Subcutaneous abdominal adipose tissue (tissue), 5 donors: Measurements from ENCODE around the gene NT5DC2.

Experiments used
- H3K27ac ChIP-seq: one replicate; pipeline ENCODE4 v1.7.0; 2013; ENCODE audit warnings: low read depth, mild to moderate bottlenecking, inconsistent platforms, low read length, moderate library complexity
- H3K27me3 ChIP-seq, 5 donors: one replicate each; pipeline ENCODE4 v1.7.0; 2013; ENCODE audit warnings: low read length in 5 of 5, inconsistent platforms in 1 of 5; ENCODE audit not compliant: control insufficient read depth in 5 of 5, insufficient read depth in 4 of 5
- H3K36me3 ChIP-seq, 5 donors: one replicate each; pipeline ENCODE4 v1.7.0; 2013; ENCODE audit warnings: low read length in 5 of 5; ENCODE audit not compliant: control insufficient read depth in 5 of 5, insufficient read depth in 5 of 5
- H3K4me1 ChIP-seq, 5 donors: one replicate each; pipeline ENCODE4 v1.7.0; 2013; ENCODE audit warnings: low read length in 5 of 5, mild to moderate bottlenecking in 3 of 5, moderate library complexity in 1 of 5; ENCODE audit not compliant: control insufficient read depth in 5 of 5, insufficient read depth in 5 of 5
- H3K4me3 ChIP-seq, 5 donors: one replicate each; pipeline ENCODE4 v1.7.0; 2013; ENCODE audit warnings: low read length in 5 of 5, low read depth in 1 of 5
- H3K9ac ChIP-seq, 5 donors: one replicate each; pipeline ENCODE4 v1.7.0; 2013; ENCODE audit warnings: low read length in 5 of 5, mild to moderate bottlenecking in 4 of 5, moderate library complexity in 3 of 5
- H3K9me3 ChIP-seq, 5 donors: one replicate each; pipeline ENCODE4 v1.7.0; 2013; ENCODE audit warnings: low read length in 5 of 5; ENCODE audit not compliant: control insufficient read depth in 5 of 5
- donor health status: healthy.
- donor health status: healthy.
- donor health status: healthy.
- donor health status: healthy.
- donor health status: healthy.

NT5DC2 gene

DNA sequence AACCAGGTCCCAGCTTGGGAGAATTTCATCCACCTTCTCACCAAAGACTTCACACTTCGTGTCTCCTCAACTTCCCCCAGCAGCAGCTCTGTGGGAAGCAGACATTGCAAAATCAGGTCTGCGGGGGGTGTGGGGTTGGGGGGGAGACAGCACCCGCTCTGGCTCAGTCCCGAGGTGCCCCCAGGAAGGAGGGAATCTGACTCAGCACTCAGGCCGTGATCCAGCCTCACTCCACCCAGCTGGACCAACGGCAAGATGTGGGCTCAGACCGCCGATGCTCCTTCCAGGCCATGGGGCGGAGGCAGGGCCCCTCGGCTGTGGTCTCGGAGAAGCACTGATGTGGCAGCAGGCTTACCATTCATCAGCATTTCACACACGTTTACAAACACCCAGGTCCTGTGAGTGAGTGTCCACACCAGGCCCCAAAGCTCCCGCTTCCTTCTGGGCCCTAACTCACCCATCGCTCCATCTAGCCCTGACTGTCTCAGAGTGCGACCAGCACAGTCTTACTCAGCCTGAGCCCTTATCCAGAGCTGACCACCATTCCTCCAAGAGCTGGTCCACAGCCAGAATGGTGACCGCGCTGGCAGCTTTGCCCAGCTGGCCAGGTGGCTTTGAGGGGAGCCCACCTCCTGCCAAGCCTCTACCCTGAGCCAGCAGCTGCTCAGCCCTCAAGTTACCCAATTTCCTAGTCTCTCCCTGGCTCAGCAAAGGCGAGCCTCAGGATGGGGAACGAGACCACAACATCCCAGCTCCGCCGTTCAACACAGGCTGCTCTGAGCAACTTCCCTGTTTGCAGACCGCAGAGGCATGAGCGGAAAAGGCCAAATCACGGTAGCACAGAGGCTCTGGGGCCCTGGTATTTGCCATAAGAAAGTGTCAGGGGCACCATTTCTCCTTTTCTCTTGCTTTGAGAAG lies 35.3 kb downstream of the NT5DC2 start:
- Histone ChIP-seq H3K4me1 (peaks cover 3 to 70% (median 47%) of the 10 kb centered on the region in 5 donors), H3K9ac (no peak overlapping the region), H3K36me3 (peaks cover 0 to 21% (median 7%) of the 10 kb centered on the region in 5 donors), H3K9me3 (no peaks in the 10 kb centered on the region), H3K4me3 (peak overlapping the region in 1 of 5 donors; percentile 13), H3K27me3 (no peaks in the 10 kb centered on the region), H3K27ac (no peak overlapping the region)

DNA sequence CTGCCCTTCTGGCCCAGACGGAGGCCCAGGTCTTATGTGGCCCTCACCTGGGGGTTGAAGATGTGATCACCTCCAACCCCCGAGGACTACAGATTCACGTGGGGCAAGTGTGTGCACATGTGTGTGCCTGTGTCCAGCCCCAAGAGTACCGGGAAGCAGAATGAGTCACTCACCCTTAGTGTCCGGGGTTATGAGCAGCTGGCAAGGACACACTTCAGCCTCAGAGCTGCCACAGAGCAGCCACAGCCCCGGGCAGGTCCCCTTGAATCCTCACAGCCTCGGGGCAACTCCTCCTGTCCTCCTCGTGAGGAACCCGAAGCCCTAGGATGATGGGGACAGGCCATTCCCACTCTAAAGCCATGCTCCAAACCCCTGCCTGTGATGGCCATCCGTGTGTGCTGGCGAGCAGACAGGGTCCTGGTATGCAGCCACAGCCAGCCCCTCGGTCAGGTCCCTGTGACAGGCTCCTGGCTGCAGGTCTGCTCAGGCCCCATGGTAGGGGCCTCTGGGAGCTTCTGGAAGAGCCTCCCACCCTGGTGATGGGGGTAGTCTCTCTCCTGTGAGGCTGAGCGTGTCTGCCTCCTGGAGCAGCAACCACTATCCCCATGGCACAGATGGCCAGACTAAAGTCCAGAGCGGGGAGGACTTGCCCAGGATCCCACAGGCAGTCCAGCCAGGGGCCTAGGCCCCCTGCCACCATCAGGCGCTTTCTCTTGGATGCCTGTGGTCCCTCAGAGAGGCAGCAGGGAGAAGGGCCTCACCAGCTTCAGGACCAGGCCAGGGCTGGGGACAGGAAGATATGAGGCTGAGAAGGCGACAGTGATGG lies 37.7 kb downstream of the NT5DC2 start:
- H3K27ac ChIP-seq: peak overlapping the region; percentile 78

DNA sequence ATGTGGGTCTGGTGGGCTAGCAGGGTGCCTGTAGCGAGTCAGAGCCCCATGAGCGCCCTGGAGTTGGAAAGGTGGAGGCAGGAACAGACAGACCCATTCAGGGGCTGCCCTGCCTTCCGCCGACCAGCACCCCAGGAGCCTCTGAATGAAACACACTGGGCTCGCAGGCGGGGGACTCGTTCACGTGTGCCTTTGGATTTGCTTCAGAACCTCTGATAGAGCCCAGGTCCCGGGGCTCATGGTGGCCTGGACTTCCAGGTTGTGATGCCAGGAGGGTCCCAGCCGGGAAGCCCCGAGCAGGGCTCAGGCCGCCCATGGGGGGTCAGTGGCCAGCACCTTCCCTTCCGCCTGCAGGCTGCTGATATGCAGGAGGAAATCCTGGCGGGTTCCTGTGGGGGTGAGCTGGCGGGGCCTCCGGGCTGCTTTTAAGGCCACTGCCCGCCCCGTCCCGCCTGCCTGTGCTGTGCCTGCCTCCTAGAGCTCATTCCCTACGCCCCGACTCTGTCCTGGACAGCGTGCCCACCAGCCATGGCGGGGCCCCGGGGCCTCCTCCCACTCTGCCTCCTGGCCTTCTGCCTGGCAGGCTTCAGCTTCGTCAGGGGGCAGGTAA lies 38.7 kb downstream of the NT5DC2 start, which contains the start of gene STAB1:
Gene STAB1 (plus strand): TSS at position 453 of the 610 bp plus-strand sequence. CDS start 76 bp downstream, at position 529.
- H3K27ac ChIP-seq: peak within 1 kb of the TSS; percentile 78
- peak within 1 kb of the TSS; percentile 46 to 69 (median 63) for H3K4me3 ChIP-seq
- H3K9me3 ChIP-seq: no peaks in the 10 kb centered on the region
- H3K36me3 ChIP-seq: peaks cover 0 to 37% (median 32%) of the 10 kb centered on the region in 5 donors
- peaks cover 14 to 91% (median 75%) of the 10 kb centered on the region in 5 donors for H3K4me1 ChIP-seq
- no peaks in the 10 kb centered on the region for H3K27me3 ChIP-seq
- H3K9ac ChIP-seq: peak within 1 kb of the TSS in 4 of 5 donors; percentile 29 to 83 (median 72)

More for the DNA sequence above, 37.7 kb downstream of the NT5DC2 start:
- Histone ChIP-seq H3K9me3 (no peaks in the 10 kb centered on the region), H3K27me3 (no peaks in the 10 kb centered on the region), H3K4me3 (peak overlapping the region; percentile 46 to 69 (median 63)), H3K36me3 (peaks cover 0 to 27% (median 22%) of the 10 kb centered on the region in 5 donors), H3K4me1 (peaks cover 10 to 91% (median 71%) of the 10 kb centered on the region in 5 donors), H3K9ac (peak overlapping the region in 4 of 5 donors; percentile 29 to 83 (median 72))

DNA sequence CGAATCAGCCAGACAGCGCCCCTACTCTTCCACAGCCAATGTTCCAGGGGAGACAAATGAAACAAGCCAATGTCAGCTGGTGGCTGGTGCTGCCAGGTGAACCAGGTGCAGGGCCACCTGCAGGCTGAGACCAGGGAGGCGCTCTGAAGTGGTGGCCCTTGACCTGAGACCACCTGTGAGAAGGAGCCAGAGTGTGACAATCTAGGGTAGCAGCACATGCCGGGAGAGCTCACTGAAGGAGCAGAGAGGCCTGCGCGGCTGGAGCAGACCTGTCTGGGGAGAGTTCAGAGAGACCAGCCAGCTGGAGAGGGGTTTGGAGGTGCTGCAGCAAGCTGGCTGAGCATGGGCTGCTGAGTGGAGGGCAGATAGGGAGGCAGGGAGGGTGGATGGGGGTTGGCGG lies 39.2 kb downstream of the NT5DC2 start:
- peaks cover 15 to 95% (median 78%) of the 10 kb centered on the region in 5 donors for H3K4me1 ChIP-seq
- peak overlapping the region; percentile 78 for H3K27ac ChIP-seq
- H3K9me3 ChIP-seq: no peaks in the 10 kb centered on the region
- H3K9ac ChIP-seq: peak overlapping the region in 2 of 5 donors; percentile 20 to 59
- H3K27me3 ChIP-seq: no peaks in the 10 kb centered on the region
- H3K4me3 ChIP-seq: peak overlapping the region in 2 of 5 donors; percentile 63 to 69
- H3K36me3 ChIP-seq: peaks cover 0 to 42% (median 38%) of the 10 kb centered on the region in 5 donors

DNA sequence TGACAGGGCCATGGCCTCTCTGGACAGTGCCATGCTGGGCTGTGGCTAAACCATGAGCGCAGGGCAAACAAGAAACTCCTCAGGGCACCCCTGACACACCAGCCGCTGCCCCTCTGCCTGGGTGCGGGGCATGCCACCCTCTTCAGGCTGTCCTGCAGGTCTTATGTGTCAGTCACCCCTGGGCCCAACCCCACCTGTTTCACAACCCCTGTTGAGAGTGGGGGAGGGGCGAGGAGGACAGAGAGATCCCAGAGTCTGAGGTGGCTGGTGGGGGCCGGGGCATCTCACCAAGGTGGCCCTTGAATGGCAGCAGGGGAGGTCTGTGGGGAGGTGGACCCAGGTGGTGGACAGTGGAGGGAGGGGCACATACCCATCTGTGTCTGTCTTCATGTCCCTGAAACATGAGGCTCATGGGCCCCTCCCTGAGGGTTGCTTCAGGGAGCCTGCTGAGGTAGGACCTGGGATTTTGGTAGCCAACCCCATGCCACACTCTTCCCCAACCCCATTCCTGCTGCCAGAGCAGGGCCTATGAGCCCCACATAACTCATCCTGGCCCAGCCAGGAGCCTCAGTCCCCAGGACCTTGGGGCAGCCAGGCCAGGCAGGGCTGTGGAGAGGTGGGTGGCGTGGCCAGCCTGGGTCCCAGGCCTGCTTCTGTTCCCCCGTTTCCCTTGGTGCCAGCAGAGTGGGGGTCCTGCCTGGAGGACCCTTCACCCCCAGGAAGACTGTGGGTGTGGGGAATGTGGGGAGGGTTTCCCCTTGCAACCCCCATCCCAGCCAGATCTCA lies 40.2 kb downstream of the NT5DC2 start:
- Histone ChIP-seq H3K27me3 (no peaks in the 10 kb centered on the region), H3K4me3 (no peak overlapping the region), H3K9me3 (no peaks in the 10 kb centered on the region), H3K36me3 (peaks cover 0 to 52% (median 46%) of the 10 kb centered on the region in 5 donors), H3K4me1 (peaks cover 15 to 90% (median 77%) of the 10 kb centered on the region in 5 donors), H3K27ac (no peak overlapping the region), H3K9ac (no peak overlapping the region)

- H3K9ac ChIP-seq: no peak overlapping the region
- no peaks in the 10 kb centered on the region for H3K27me3 ChIP-seq
- H3K36me3 ChIP-seq: peaks cover 0 to 65% (median 60%) of the 10 kb centered on the region in 5 donors
- H3K27ac ChIP-seq: no peak overlapping the region
- no peak overlapping the region for H3K4me3 ChIP-seq
- peaks cover 15 to 78% (median 68%) of the 10 kb centered on the region in 5 donors for H3K4me1 ChIP-seq
- H3K9me3 ChIP-seq: no peaks in the 10 kb centered on the region
Observed at GRCh38 chr3:52492059-52492458, 41.6 kb downstream of the NT5DC2 start.

GRCh38 chr3:52490939-52491526 lies 42.6 kb downstream of the NT5DC2 start:
- H3K36me3 ChIP-seq: peaks cover 0 to 76% (median 70%) of the 10 kb centered on the region in 5 donors
- no peaks in the 10 kb centered on the region for H3K9me3 ChIP-seq
- peaks cover 15 to 68% (median 62%) of the 10 kb centered on the region in 5 donors for H3K4me1 ChIP-seq
- H3K9ac ChIP-seq: peak overlapping the region in 2 of 5 donors; percentile 15 to 44
- H3K27me3 ChIP-seq: no peaks in the 10 kb centered on the region
- peak overlapping the region; percentile 60 for H3K27ac ChIP-seq
- H3K4me3 ChIP-seq: peak overlapping the region in 2 of 5 donors; percentile 16 to 21

GRCh38 chr3:52490035-52490938 lies 43.4 kb downstream of the NT5DC2 start:
- H3K27me3 ChIP-seq: no peaks in the 10 kb centered on the region
- peak overlapping the region in 1 of 5 donors; percentile 11 for H3K4me3 ChIP-seq
- H3K9ac ChIP-seq: no peak overlapping the region
- peaks cover 0 to 83% (median 78%) of the 10 kb centered on the region in 5 donors for H3K36me3 ChIP-seq
- H3K9me3 ChIP-seq: no peaks in the 10 kb centered on the region
- peaks cover 15 to 60% (median 54%) of the 10 kb centered on the region in 5 donors for H3K4me1 ChIP-seq
- peak overlapping the region; percentile 60 for H3K27ac ChIP-seq
